Nucleus accumbens (tissue), 56 donors: ENCODE data around the gene WDR54.
A peak's percentile ranks its signal among the peaks of the same experiment; 100 is the strongest.
"Not testable (repeated sequence)": the region's sequence is repeated elsewhere in the genome, so short reads cannot be mapped to it uniquely, and the experiment has no call there.

Experiments used
- DNase-seq, 56 donors: peaks; one replicate each; lab custom pipeline; 2025; lab: John Stamatoyannopoulos, UW

The WDR54 gene

GRCh38 chr2:74401891-74402290, 19.6 kb upstream of the WDR54 start:
- no peak for DNase-seq

GRCh38 chr2:74406035-74406434, 15.5 kb upstream of the WDR54 start:
- no peak for DNase-seq

- no peak for DNase-seq
These were observed 13.8 kb upstream of the WDR54 start for GRCh38 chr2:74407682-74408081.

- DNase-seq = peak in 1 of 56 donors; percentile 8
These were observed 8.4 kb upstream of the WDR54 start for GRCh38 chr2:74413001-74413698.

- DNase-seq = no peak
These were observed 7.1 kb upstream of the WDR54 start for GRCh38 chr2:74414441-74414840.

GRCh38 chr2:74414881-74415761, 6.4 kb upstream of the WDR54 start:
- peak in 36 of 56 donors; percentile 23 to 74 (median 40) for DNase-seq

- no peak for DNase-seq
These were observed 5.7 kb upstream of the WDR54 start for GRCh38 chr2:74415762-74416395.

GRCh38 chr2:74416778-74417177, 4.8 kb upstream of the WDR54 start:
- no peak for DNase-seq

GRCh38 chr2:74417197-74417596, 4.3 kb upstream of the WDR54 start:
- no peak for DNase-seq

- DNase-seq = no peak
These were observed 3.8 kb upstream of the WDR54 start for GRCh38 chr2:74417763-74418162.

- DNase-seq = no peak
These were observed 3.2 kb upstream of the WDR54 start for GRCh38 chr2:74418312-74418711.

- no peak for DNase-seq
These were observed 2.2 kb upstream of the WDR54 start for GRCh38 chr2:74419345-74419744.

GRCh38 chr2:74420006-74420405, 1.5 kb upstream of the WDR54 start:
- DNase-seq = no peak

GRCh38 chr2:74420443-74421103, 957 bp upstream of the WDR54 start:
- not testable (repeated sequence) for DNase-seq

GRCh38 chr2:74423231-74424095, 1.9 kb downstream of the WDR54 start:
- DNase-seq = no peak

- no peak for DNase-seq
These were observed 2.8 kb downstream of the WDR54 start for GRCh38 chr2:74424139-74424992.

GRCh38 chr2:74424995-74425406, 3.5 kb downstream of the WDR54 start:
- no peak for DNase-seq

- DNase-seq = no peak
These were observed 4.0 kb downstream of the WDR54 start for GRCh38 chr2:74425523-74425922.
